K562 (cell line): ENCODE results near the gene ZNF354B. TPM values are rescaled to one million over a fixed set of nuclear protein-coding genes. Genes with fewer than 3 reads are reported as not detected.

Source experiments
- ATF3 ChIP-seq, 2 experiments: fragments of 450-650 bp in 1 of 2; sonication (generic) in 1 of 2; formaldehyde crosslinking in 1 of 2; IDR thresholded peaks in 1 of 2; conservative IDR thresholded peaks in 1 of 2; 2 replicates each; pipeline versions ENCODE4 v1.6.1 to v1.8.1; 2016 to 2023; ENCODE audit warnings: mild to moderate bottlenecking in 2 of 2, moderate library complexity in 2 of 2, inconsistent platforms in 1 of 2, missing genetic modification reagents in 1 of 2
- CREBBP ChIP-seq: IDR thresholded peaks from one replicate; pipeline ENCODE4 v1.6.1; 2012; ENCODE audit warnings: low read depth, mild to moderate bottlenecking, control low read depth, inconsistent platforms, low read length
- DPF2 ChIP-seq: fragments of 450-650 bp; IDR thresholded peaks from 2 replicates; pipeline ENCODE4 v1.6.1; 2016
- FOXP1 ChIP-seq: sonication (generic); formaldehyde crosslinking; IDR thresholded peaks from 2 replicates; pipeline ENCODE4 v1.8.0; 2022; ENCODE audit warnings: mild to moderate bottlenecking, missing genetic modification reagents
- HBP1 ChIP-seq: fragments of 450-650 bp; formaldehyde crosslinking; IDR thresholded peaks from 2 replicates; pipeline ENCODE4 v1.4.0; 2022; ENCODE audit warnings: missing genetic modification characterization
- HMGXB4 ChIP-seq: sonication (generic); formaldehyde crosslinking; IDR thresholded peaks from 2 replicates; pipeline ENCODE4 v1.8.1; 2023; ENCODE audit warnings: mild to moderate bottlenecking, missing genetic modification reagents
- MEF2A ChIP-seq: IDR thresholded peaks from 2 replicates; pipeline ENCODE4 v1.6.1; 2011; ENCODE audit warnings: low read depth, mild to moderate bottlenecking, low read length, moderate library complexity; ENCODE audit not compliant: control insufficient read depth
- MEIS2 ChIP-seq: fragments of 450-650 bp; IDR thresholded peaks from 2 replicates; pipeline ENCODE4 v1.6.1; 2014; ENCODE audit warnings: mild to moderate bottlenecking; ENCODE audit not compliant: partially characterized antibody
- POLR3A ChIP-seq: IDR thresholded peaks from 2 replicates; pipeline ENCODE4 v1.6.1; 2011; ENCODE audit warnings: borderline replicate concordance, mild to moderate bottlenecking, moderate library complexity; ENCODE audit not compliant: insufficient read length, insufficient read depth; ENCODE audit errors: extremely low read depth
- RBM39 ChIP-seq: fragments of 200-400 bp; formaldehyde crosslinking; optimal IDR thresholded peaks from 2 replicates; pipeline ENCODE3; 2018; ENCODE audit warnings: low read depth, low read length
- SPI1 ChIP-seq: IDR thresholded peaks from 2 replicates; pipeline ENCODE4 v1.6.1; 2011; ENCODE audit warnings: low read depth, low read length, control low read depth, borderline replicate concordance
- TAF1 ChIP-seq: IDR thresholded peaks from 2 replicates; pipeline ENCODE4 v1.6.1; 2011; ENCODE audit warnings: mild to moderate bottlenecking, low read length, moderate library complexity; ENCODE audit not compliant: insufficient read depth, control insufficient read depth, severe bottlenecking; ENCODE audit errors: extremely low read depth
- UBTF ChIP-seq, 2 experiments: IDR thresholded peaks; 2 replicates each; pipeline ENCODE4 v1.6.1; 2012; ENCODE audit warnings: improper control_type of control experiment in 2 of 2, low read depth in 2 of 2, low read length in 2 of 2, borderline replicate concordance in 1 of 2
- ZBTB1 ChIP-seq: sonication (generic); formaldehyde crosslinking; IDR thresholded peaks from 2 replicates; pipeline ENCODE4 v1.8.1; 2023; ENCODE audit warnings: missing genetic modification reagents, low read depth, mild to moderate bottlenecking, borderline replicate concordance
- ZBTB7A ChIP-seq: IDR thresholded peaks from 2 replicates; pipeline ENCODE4 v1.6.1; 2011; ENCODE audit warnings: low read depth, mild to moderate bottlenecking, low read length, moderate library complexity, borderline replicate concordance; ENCODE audit not compliant: control insufficient read depth
- ZC3H4 ChIP-seq: sonication (generic); formaldehyde crosslinking; IDR thresholded peaks from 2 replicates; pipeline ENCODE4 v1.9.0; 2021; ENCODE audit warnings: missing genetic modification reagents, borderline replicate concordance
- ZFX ChIP-seq: sonication (generic); formaldehyde crosslinking; IDR thresholded peaks from 2 replicates; pipeline ENCODE4 v1.8.0; 2022; ENCODE audit warnings: mild to moderate bottlenecking, missing genetic modification reagents, moderate library complexity
- ZNF124 ChIP-seq: sonication (generic); formaldehyde crosslinking; IDR thresholded peaks from 2 replicates; pipeline ENCODE4 v1.8.1; 2022; ENCODE audit warnings: missing genetic modification reagents
- ZNF134 ChIP-seq: fragments of 250-450 bp; sonication (Bioruptor Pico); conservative IDR thresholded peaks from 2 replicates; pipeline ENCODE4 v1.4.0; 2020
- ZZZ3 ChIP-seq: fragments of 450-650 bp; IDR thresholded peaks from 2 replicates; pipeline ENCODE4 v1.6.1; 2016; ENCODE audit warnings: antibody characterized with exemption, mild to moderate bottlenecking, moderate library complexity
- polyA plus RNA-seq, 8 experiments: library from polyadenylated mRNA; depleted of rRNA in 4 of 8; stranded (reverse) in 5 of 8; unstranded in 3 of 8; fragments of >200 nt; fragmentation: Nextera tagmentation in 2 of 8; fragmentation: Illumina TruSeq in 1 of 8; extraction: Ambion mirVana in 2 of 8; extraction: Trizol in 1 of 8; gene quantifications; 2 replicates each; pipeline versions ENCODE4 v1.2.1 to v1.2.3, GENCODE V29; 2011 to 2014; ENCODE audit warnings: inconsistent platforms in 1 of 8, missing spikeins in 1 of 8
- total RNA-seq, 7 experiments: library from RNA; depleted of rRNA in 6 of 7; stranded (reverse); fragments of >200 nt in 6 of 7; fragmentation: Illumina TruSeq in 2 of 7; extraction: Trizol in 2 of 7; gene quantifications; 2 replicates each; pipeline versions ENCODE4 v1.2.1 to v1.2.3, GENCODE V29; 2011 to 2021; ENCODE audit warnings: low replicate concordance in 1 of 7

The ZNF354B gene
- total and polyA plus RNA-seq, 9 of the 15 experiments (the other 6 are each of a cell fraction or from before 2014, with no cell fraction given) = 1.8 to 18.3 (median 11.2) TPM

- TF ChIP-seq SPI1 (0 out of 2 replicates have a peak, but pooled peaks have one; percentile 3), MEF2A (no peak), CREBBP (no peak), RBM39 (no peak), ZBTB7A (no peak), UBTF (IDR thresholded peaks at IDR 0.05; ENCODE audit: borderline replicate concordance in 1 of 2, low read depth in 2 of 2, low read length in 2 of 2) (no peak), POLR3A (no peak), ZZZ3 (no peak), ZNF134 (CRISPR knock-in tag) (no peak), FOXP1 (CRISPR knock-in tag) (no peak), MEIS2 (no peak), TAF1 (no peak), ZC3H4 (CRISPR knock-in tag) (no peak), HMGXB4 (CRISPR knock-in tag) (no peak), ZFX (CRISPR knock-in tag) (no peak), ZNF124 (CRISPR knock-in tag) (no peak), DPF2 (peak; percentile 68), HBP1 (CRISPR knock-in tag) (no peak), ATF3 (IDR thresholded peaks at IDR 0.05) (no peak), ATF3 (CRISPR knock-in tag; conservative IDR thresholded peaks at IDR 0.05) (no peak), ZBTB1 (CRISPR knock-in tag) (no peak)
Measured at GRCh38 chr5:178854284-178854683, 5.5 kb upstream of the ZNF354B start (continued).
